GM15510 (cell line): ENCODE data around the gene PKNOX2.

ENCODE experiments used
- POLR2A ChIP-seq: IDR thresholded peaks from 3 replicates; pipeline ENCODE4 v1.6.1; 2011; ENCODE audit warnings: borderline replicate concordance; ENCODE audit not compliant: insufficient read length; ENCODE audit errors: extremely low read depth

Gene PKNOX2

GRCh38 chr11:125338886-125339811 is 174.6 kb downstream of the PKNOX2 start:
- TF ChIP-seq POLR2A = no peak

GRCh38 chr11:125341676-125342075 is 177.1 kb downstream of the PKNOX2 start:
- no peak for TF ChIP-seq POLR2A

- TF ChIP-seq POLR2A = no peak
Measured at GRCh38 chr11:125342281-125342930, 177.9 kb downstream of the PKNOX2 start.

- no peak for TF ChIP-seq POLR2A
Measured at GRCh38 chr11:125343086-125343717, 178.7 kb downstream of the PKNOX2 start.

GRCh38 chr11:125343718-125344131 is 179.2 kb downstream of the PKNOX2 start:
- TF ChIP-seq POLR2A = no peak

GRCh38 chr11:125344846-125345420 is 180.4 kb downstream of the PKNOX2 start:
- TF ChIP-seq POLR2A = no peak

- TF ChIP-seq POLR2A = no peak
Measured at GRCh38 chr11:125345421-125346178, 181.0 kb downstream of the PKNOX2 start.

- TF ChIP-seq POLR2A = no peak
Measured at GRCh38 chr11:125346179-125346530, 181.6 kb downstream of the PKNOX2 start.

GRCh38 chr11:125346565-125347260 is 182.2 kb downstream of the PKNOX2 start:
- no peak for TF ChIP-seq POLR2A

GRCh38 chr11:125347261-125347585 is 182.7 kb downstream of the PKNOX2 start:
- TF ChIP-seq POLR2A = no peak

GRCh38 chr11:125348141-125348651 is 183.6 kb downstream of the PKNOX2 start:
- no peak for TF ChIP-seq POLR2A

- TF ChIP-seq POLR2A = no peak
Measured at GRCh38 chr11:125348674-125349309, 184.2 kb downstream of the PKNOX2 start.
